H1 (cell line): ENCODE data around the gene USP24. TPM values are rescaled to one million over a fixed set of nuclear protein-coding genes. Genes with fewer than 3 reads are reported as not detected.

Experiments used
- CHD2 ChIP-seq: IDR thresholded peaks from 2 replicates; pipeline ENCODE4 v1.6.1; 2012; ENCODE audit warnings: low read length, improper control_type of control experiment
- CHD7 ChIP-seq: fragments of 300-600 bp; sonication (generic); IDR thresholded peaks from 2 replicates; pipeline ENCODE4 v1.7.1; 2012; ENCODE audit warnings: low read length, moderate library complexity, mild to moderate bottlenecking, inconsistent platforms; ENCODE audit not compliant: insufficient replicate concordance
- CTBP2 ChIP-seq: IDR thresholded peaks from 2 replicates; pipeline ENCODE4 v1.7.0; 2011; ENCODE audit warnings: borderline replicate concordance, mild to moderate bottlenecking, moderate library complexity, mixed read lengths, low read length; ENCODE audit not compliant: insufficient read depth, insufficient read length
- EZH2 ChIP-seq: fragments of 200-600 bp; sonication (generic); IDR thresholded peaks from 2 replicates; pipeline ENCODE4 v1.7.1; 2012; ENCODE audit warnings: low read depth, mild to moderate bottlenecking, moderate library complexity, low read length, inconsistent platforms; ENCODE audit not compliant: severe bottlenecking
- PHF8 ChIP-seq: fragments of 200-600 bp; sonication (generic); conservative IDR thresholded peaks from 2 replicates; pipeline ENCODE4 v1.7.1; 2012; ENCODE audit warnings: low read depth, mild to moderate bottlenecking, inconsistent platforms, low read length, moderate library complexity
- SIRT6 ChIP-seq: IDR thresholded peaks from one replicate; pipeline ENCODE4 v1.7.1; 2012; ENCODE audit warnings: low read length, inconsistent platforms
- SUZ12 ChIP-seq: fragments of 200-600 bp; sonication (generic); IDR thresholded peaks from 2 replicates; pipeline ENCODE4 v1.6.1; 2012; ENCODE audit warnings: mild to moderate bottlenecking, inconsistent platforms, low read length, moderate library complexity, mixed read lengths
- TCF12 ChIP-seq: IDR thresholded peaks from 2 replicates; pipeline ENCODE4 v1.6.1; 2011; ENCODE audit warnings: low read depth, mild to moderate bottlenecking, low read length
- polyA plus RNA-seq, 7 experiments: library from polyadenylated mRNA; depleted of rRNA in 3 of 7; stranded (reverse) in 5 of 7; unstranded in 2 of 7; fragments of >200 nt in 5 of 7; fragments of 200-250 nt in 2 of 7; gene quantifications; 1 replicate in 5 of 7; 2 replicates in 1 of 7; 4 replicates in 1 of 7; pipeline versions ENCODE4 v1.2.1 to v1.2.3, GENCODE V29; 2011 to 2013; ENCODE audit warnings: missing spikeins in 2 of 7, mixed read lengths in 2 of 7
- total RNA-seq: library from RNA; stranded (reverse); fragmentation: NEBNext Ultra II Directional; extraction: Animal tissue kit (Norgen Biotek cat#: 25700); gene quantifications from 2 replicates; pipeline ENCODE4 v1.2.1, GENCODE V29; 2021
- TF ChIP-seq, protein P1 (sequence below): IDR thresholded peaks from 2 replicates; pipeline ENCODE4 v1.6.1; 2011; ENCODE audit warnings: low read depth, mild to moderate bottlenecking, low read length; ENCODE audit not compliant: insufficient read depth

The USP24 gene
- total and polyA plus RNA-seq, 2 of the 8 experiments (the other 6 are each of a cell fraction or from before 2014, with no cell fraction given) = 11.1 to 34.6 TPM

- no peak for TF ChIP-seq PHF8
- TF ChIP-seq SIRT6 = no peak
- peak; percentile 85 for TF ChIP-seq EZH2
- TF ChIP-seq, protein P1, sequence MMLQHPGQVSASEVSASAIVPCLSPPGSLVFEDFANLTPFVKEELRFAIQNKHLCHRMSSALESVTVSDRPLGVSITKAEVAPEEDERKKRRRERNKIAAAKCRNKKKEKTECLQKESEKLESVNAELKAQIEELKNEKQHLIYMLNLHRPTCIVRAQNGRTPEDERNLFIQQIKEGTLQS = no peak
- peak; percentile 19 for TF ChIP-seq CTBP2
- TF ChIP-seq CHD7 = no peak
- peak; percentile 86 for TF ChIP-seq SUZ12
- no peak for TF ChIP-seq CHD2
- TF ChIP-seq TCF12 = no peak
These were observed 175.7 kb downstream of the USP24 start, which contains the start of gene PCSK9 (continued) for GRCh38 chr1:55039342-55040082.
